GM19328 (cell line): ENCODE measurements around the gene RAD50.
A peak's percentile ranks its signal among the peaks of the same experiment; 100 is the strongest.
"Not testable (repeated sequence)": the region's sequence is repeated elsewhere in the genome, so short reads cannot be mapped to it uniquely, and the experiment has no call there.

Experiments
- ATAC-seq: cut with Tn5 transposase; IDR thresholded peaks from one replicate; pipeline ENCODE4 v1.9.1; 2021; ENCODE audit warnings: mild to moderate bottlenecking, moderate library complexity; ENCODE audit not compliant: unreplicated experiment

The RAD50 gene

GRCh38 chr5:132628814-132629213 lies 72.0 kb downstream of the RAD50 start:
- no peak for ATAC-seq

GRCh38 chr5:132629230-132629944 lies 72.6 kb downstream of the RAD50 start:
- peak; percentile 53 for ATAC-seq

- not testable (repeated sequence) for ATAC-seq
Observed at GRCh38 chr5:132633587-132633986, 76.8 kb downstream of the RAD50 start.

- no peak for ATAC-seq
Observed at GRCh38 chr5:132635873-132636272, 79.1 kb downstream of the RAD50 start.

- ATAC-seq = no peak
Observed at GRCh38 chr5:132637241-132637640, 80.5 kb downstream of the RAD50 start.

GRCh38 chr5:132639706-132640130 lies 82.9 kb downstream of the RAD50 start:
- peak; percentile 64 for ATAC-seq

GRCh38 chr5:132640613-132641012 lies 83.8 kb downstream of the RAD50 start:
- ATAC-seq = no peak

- no peak for ATAC-seq
Observed at GRCh38 chr5:132641241-132641723, 84.5 kb downstream of the RAD50 start.

- ATAC-seq = no peak
Observed at GRCh38 chr5:132641841-132642240, 85.1 kb downstream of the RAD50 start.

GRCh38 chr5:132644177-132644576 lies 87.4 kb downstream of the RAD50 start:
- no peak for ATAC-seq

GRCh38 chr5:132646583-132647266 lies 89.9 kb downstream of the RAD50 start:
- no peak for ATAC-seq

GRCh38 chr5:132647473-132647872 lies 90.7 kb downstream of the RAD50 start:
- no peak for ATAC-seq

- ATAC-seq = no peak
Observed at GRCh38 chr5:132648355-132648754, 91.6 kb downstream of the RAD50 start.

- ATAC-seq = no peak
Observed at GRCh38 chr5:132651838-132652469, 95.2 kb downstream of the RAD50 start.

- ATAC-seq = no peak
Observed at GRCh38 chr5:132653716-132654115, 96.9 kb downstream of the RAD50 start.

- ATAC-seq = no peak
Observed at GRCh38 chr5:132655821-132656773, 99.3 kb downstream of the RAD50 start.

GRCh38 chr5:132656774-132657355 lies 100.1 kb downstream of the RAD50 start:
- no peak for ATAC-seq

GRCh38 chr5:132657676-132658380 lies 101.1 kb downstream of the RAD50 start, which contains the start of gene IL13:
TSS of gene IL13 (plus strand) at chr5:132658173. CDS start at chr5:132658187, 14 bp downstream.
- no peak for ATAC-seq
